MCF 10A (cell line): ENCODE results near the gene MRPL9. TPM values are rescaled to one million over a fixed set of nuclear protein-coding genes. Genes with fewer than 3 reads are reported as not detected.

Experiments
- BruUV-seq: library from RNA; stranded (reverse); fragments of 400-500 nt; replicated peaks from 2 replicates; lab custom pipeline; 2021; lab: Mats Ljungman, UMichigan
- CTCF ChIA-PET: fragments of 300-600 bp; sonication (Branson Sonifier 250); formaldehyde crosslinking; extraction: SDS; loops from one replicate; lab custom pipeline; 2021; ENCODE audit warnings: antibody characterized with exemption, inconsistent platforms; lab: Yijun Ruan, JAX
- POLR2A ChIA-PET: fragments of 300-600, 350-650 bp; sonication (Branson Sonifier 250); formaldehyde crosslinking; extraction: SDS; loops from one replicate; lab custom pipeline; 2020; ENCODE audit warnings: antibody characterized with exemption, inconsistent platforms; lab: Yijun Ruan, JAX
- DNase-seq: peaks from one replicate; pipeline ENCODE4 v3.0.0-alpha.2; 2018; ENCODE audit not compliant: unreplicated experiment
- H3K27ac Mint-ChIP-seq: one replicate; pipeline ENCODE4 v1.8.0; 2022; ENCODE audit warnings: mild to moderate bottlenecking, low read depth, mixed read lengths; ENCODE audit not compliant: unreplicated experiment
- H3K27me3 Mint-ChIP-seq: one replicate; pipeline ENCODE4 v1.8.0; 2022; ENCODE audit warnings: mixed read lengths; ENCODE audit not compliant: insufficient read depth, unreplicated experiment
- H3K36me3 Mint-ChIP-seq: one replicate; pipeline ENCODE4 v1.8.0; 2022; ENCODE audit warnings: mild to moderate bottlenecking, moderate library complexity, mixed read lengths; ENCODE audit not compliant: insufficient read depth, unreplicated experiment
- H3K4me1 Mint-ChIP-seq: one replicate; pipeline ENCODE4 v1.8.0; 2022; ENCODE audit warnings: mixed read lengths; ENCODE audit not compliant: insufficient read depth, unreplicated experiment
- H3K4me3 Mint-ChIP-seq: one replicate; pipeline ENCODE4 v1.8.0; 2022; ENCODE audit warnings: mild to moderate bottlenecking, moderate library complexity, mixed read lengths; ENCODE audit not compliant: unreplicated experiment
- H3K9me3 Mint-ChIP-seq: one replicate; pipeline ENCODE4 v1.8.0; 2022; ENCODE audit warnings: mixed read lengths; ENCODE audit not compliant: unreplicated experiment
- intact Hi-C: fragments of 100-400 bp; cut with micrococcal nuclease; formaldehyde crosslinking; loops from 2 replicates; pipeline ENCODE4 v1.14.1; 2022
- total RNA-seq: library from RNA; stranded (reverse); gene quantifications from 2 replicates; pipeline ENCODE4 v1.2.3, GENCODE V29; 2022
- TF ChIP-seq, protein P1 (sequence below): fragments of 200-600 bp; IDR thresholded peaks from one replicate; pipeline ENCODE4 v1.8.0; 2022; ENCODE audit warnings: antibody characterized with exemption, mild to moderate bottlenecking; ENCODE audit not compliant: unreplicated experiment

Gene MRPL9
- total RNA-seq, 1 experiment from 2014 or later, result 146 TPM

DNA sequence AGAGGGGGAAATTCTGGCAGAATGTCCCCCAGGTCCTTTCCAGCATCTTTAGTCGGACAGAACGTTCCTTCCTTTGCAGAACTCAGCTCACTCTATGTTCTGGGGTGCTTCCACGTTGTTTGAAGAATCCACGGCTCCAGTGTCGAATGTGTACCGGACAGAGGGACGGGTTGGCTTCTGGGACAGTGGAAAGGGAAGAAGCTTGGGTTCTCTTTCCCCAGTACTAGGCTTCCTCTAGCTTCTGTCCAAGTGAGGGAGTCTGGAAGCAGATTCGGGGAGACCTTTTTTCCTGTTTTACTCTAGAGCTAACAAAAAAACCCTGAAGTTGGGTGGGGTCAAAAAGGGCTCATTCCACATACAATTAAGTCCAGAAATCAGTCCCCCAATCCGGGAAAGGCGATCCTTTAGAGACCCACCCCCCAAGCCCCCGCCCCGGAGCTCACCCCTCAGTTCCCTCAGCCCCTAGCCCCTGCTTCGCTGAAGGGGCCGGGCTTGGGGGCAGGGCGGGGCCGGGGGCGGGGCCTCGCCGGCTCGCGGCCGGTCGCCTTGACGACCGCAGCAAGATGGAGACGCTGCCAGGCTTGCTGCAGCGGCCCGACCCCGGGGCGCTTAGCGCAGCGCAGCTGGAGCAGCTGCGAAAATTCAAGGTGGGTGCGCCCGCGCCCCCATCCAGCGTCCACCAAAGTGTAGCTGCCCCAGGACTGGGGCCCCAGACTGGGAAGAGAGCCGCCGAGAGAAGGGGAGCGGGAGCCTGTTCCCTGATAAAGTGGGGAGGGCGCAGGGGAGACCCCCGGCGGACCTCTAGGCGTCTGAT lies 42.1 kb downstream of the MRPL9 start, which contains the start of gene RIIAD1:
Gene RIIAD1, plus strand, starts transcription at position 549 of the 814 bp plus-strand sequence. Its CDS starts 15 bp downstream, at position 564.
- BruUV-seq, result no TSS peak
- no peaks in the 10 kb centered on the region for H3K9me3 Mint-ChIP-seq
- H3K27ac Mint-ChIP-seq, result no peak within 1 kb of the TSS
- H3K27me3 Mint-ChIP-seq, result peaks cover 51% of the 10 kb centered on the region
- H3K4me1 Mint-ChIP-seq, result peaks cover 12% of the 10 kb centered on the region
- DNase-seq, result no peak
- intact Hi-C loops, result no loop called here
- no peaks in the 10 kb centered on the region for H3K36me3 Mint-ChIP-seq
- TF ChIP-seq, protein P1, sequence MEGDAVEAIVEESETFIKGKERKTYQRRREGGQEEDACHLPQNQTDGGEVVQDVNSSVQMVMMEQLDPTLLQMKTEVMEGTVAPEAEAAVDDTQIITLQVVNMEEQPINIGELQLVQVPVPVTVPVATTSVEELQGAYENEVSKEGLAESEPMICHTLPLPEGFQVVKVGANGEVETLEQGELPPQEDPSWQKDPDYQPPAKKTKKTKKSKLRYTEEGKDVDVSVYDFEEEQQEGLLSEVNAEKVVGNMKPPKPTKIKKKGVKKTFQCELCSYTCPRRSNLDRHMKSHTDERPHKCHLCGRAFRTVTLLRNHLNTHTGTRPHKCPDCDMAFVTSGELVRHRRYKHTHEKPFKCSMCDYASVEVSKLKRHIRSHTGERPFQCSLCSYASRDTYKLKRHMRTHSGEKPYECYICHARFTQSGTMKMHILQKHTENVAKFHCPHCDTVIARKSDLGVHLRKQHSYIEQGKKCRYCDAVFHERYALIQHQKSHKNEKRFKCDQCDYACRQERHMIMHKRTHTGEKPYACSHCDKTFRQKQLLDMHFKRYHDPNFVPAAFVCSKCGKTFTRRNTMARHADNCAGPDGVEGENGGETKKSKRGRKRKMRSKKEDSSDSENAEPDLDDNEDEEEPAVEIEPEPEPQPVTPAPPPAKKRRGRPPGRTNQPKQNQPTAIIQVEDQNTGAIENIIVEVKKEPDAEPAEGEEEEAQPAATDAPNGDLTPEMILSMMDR, result no peak
- POLR2A ChIA-PET, result interaction anchor here (0.6 to 1.4 kb wide), 3 partner anchors 12 to 140 kb away, joined by 3 to 6 read pairs (median 4); no protein-coding TSS in a partner anchor
- CTCF ChIA-PET, result interaction anchor here (1.0 to 1.7 kb wide), 5 partner anchors 13 to 127 kb away, joined by 4 to 7 read pairs (median 5); no protein-coding TSS in a partner anchor
- no peak within 1 kb of the TSS for H3K4me3 Mint-ChIP-seq

DNA sequence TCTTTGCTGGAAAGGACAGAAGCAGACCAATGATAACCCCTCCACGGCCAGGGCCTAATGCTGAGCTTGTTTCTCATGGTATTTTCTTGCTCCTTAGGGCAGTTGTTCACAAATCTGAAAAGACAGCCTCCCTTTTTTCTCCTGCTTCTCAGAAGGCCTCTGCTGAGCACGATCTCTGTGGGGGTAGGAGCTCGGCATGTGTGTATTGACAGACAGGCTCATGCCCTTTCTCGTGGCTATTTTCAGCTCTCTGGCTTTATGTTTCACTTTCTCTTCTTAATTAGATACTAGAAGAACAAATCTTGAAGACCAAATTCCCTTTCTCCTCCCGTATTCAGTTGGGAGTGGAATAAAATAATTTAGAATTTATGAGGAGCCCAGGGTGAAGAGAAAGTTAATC lies 42.7 kb downstream of the MRPL9 start:
- H3K4me1 Mint-ChIP-seq, result peaks cover 12% of the 10 kb centered on the region
- no TSS peak for BruUV-seq
- peaks cover 57% of the 10 kb centered on the region for H3K27me3 Mint-ChIP-seq
- no peaks in the 10 kb centered on the region for H3K9me3 Mint-ChIP-seq
- ChIA-PET CTCF (interaction anchor here (0.6 to 1.7 kb wide), 6 partner anchors 14 to 126 kb away, joined by 4 to 7 read pairs (median 4); no protein-coding TSS in a partner anchor), POLR2A (interaction anchor here (0.6 to 1.4 kb wide), 3 partner anchors 13 to 140 kb away, joined by 3 to 6 read pairs (median 4); no protein-coding TSS in a partner anchor)
- TF ChIP-seq, protein P1, result no peak
- DNase-seq, result no peak
- H3K27ac Mint-ChIP-seq, result no peak overlapping the region
- H3K4me3 Mint-ChIP-seq, result no peak overlapping the region
- intact Hi-C loops, result no loop called here
- H3K36me3 Mint-ChIP-seq, result no peaks in the 10 kb centered on the region

DNA sequence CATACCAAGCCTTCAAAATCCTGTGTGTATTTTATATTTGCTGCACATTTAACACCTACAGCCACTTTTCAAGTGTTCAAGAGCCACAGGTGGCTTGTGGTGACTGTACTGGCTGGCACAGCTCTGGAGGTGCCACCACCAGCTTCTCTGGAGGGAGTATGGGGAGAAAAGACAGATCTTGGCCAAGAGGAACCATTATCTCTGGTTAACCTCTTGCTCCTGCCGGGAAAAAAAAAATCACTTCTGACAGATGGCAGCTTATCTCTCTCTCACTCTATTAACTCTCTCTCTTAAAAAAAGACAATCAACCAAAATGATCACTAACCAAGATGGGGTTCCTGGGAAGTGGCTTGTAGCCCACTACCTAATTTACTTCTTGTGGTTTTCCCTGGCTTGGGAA lies 43.2 kb downstream of the MRPL9 start:
- DNase-seq, result no peak
- Mint-ChIP-seq H3K4me3 (no peak overlapping the region), H3K27me3 (peaks cover 61% of the 10 kb centered on the region), H3K4me1 (peaks cover 12% of the 10 kb centered on the region), H3K36me3 (no peaks in the 10 kb centered on the region), H3K27ac (no peak overlapping the region), H3K9me3 (no peaks in the 10 kb centered on the region)
- CTCF ChIA-PET, result interaction anchor here (0.6 to 1.7 kb wide), 4 partner anchors 14 to 116 kb away, joined by 4 to 7 read pairs (median 4); no protein-coding TSS in a partner anchor
- intact Hi-C loops, result no loop called here
- BruUV-seq, result no TSS peak
- TF ChIP-seq, protein P1, result no peak
- POLR2A ChIA-PET, result interaction anchor here (0.6 to 1.4 kb wide), 4 partner anchors 13 to 139 kb away, joined by 3 to 6 read pairs (median 4); no protein-coding TSS in a partner anchor

DNA sequence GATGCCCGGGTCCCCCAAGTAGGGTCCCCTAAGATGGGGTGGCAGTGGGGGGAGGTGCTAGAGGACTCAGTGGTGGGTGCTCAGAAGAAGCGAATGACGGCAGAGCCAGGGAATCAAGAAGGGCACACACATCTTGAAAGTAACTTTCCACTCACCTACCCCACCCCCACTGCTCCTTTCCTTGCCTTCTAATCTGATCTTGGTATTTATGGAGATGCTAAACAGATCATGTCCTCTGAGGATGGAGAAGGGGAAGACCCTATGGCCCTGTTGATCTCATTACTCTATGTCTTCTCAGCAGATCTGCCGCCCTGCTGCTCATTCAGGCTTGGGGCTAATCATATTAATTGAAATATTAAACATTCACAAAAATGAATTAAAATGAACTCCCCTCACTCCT lies 44.6 kb downstream of the MRPL9 start:
- Mint-ChIP-seq H3K36me3 (no peaks in the 10 kb centered on the region), H3K27me3 (peaks cover 67% of the 10 kb centered on the region), H3K27ac (no peak overlapping the region), H3K4me3 (no peak overlapping the region), H3K9me3 (no peaks in the 10 kb centered on the region), H3K4me1 (peaks cover 17% of the 10 kb centered on the region)
- TF ChIP-seq, protein P1, result no peak
- intact Hi-C loops, result no loop called here
- no peak for DNase-seq
- ChIA-PET POLR2A (interaction anchor here (0.9 kb wide), 1 partner anchor 10 kb away, joined by 4 read pairs; no protein-coding TSS in a partner anchor), CTCF (interaction anchor here (0.5 to 0.6 kb wide), 2 partner anchors 183 to 336 kb away, joined by 3 read pairs; no protein-coding TSS in a partner anchor)
- BruUV-seq, result no TSS peak
